Vagina (tissue), 2 donors: Measurements from ENCODE around the gene CYP1B1. TPM values are rescaled to one million over a fixed set of nuclear protein-coding genes. Genes with fewer than 3 reads are reported as not detected.

ENCODE experiments used
- DNase-seq, 2 donors: peaks; one replicate each; pipeline ENCODE4 v3.0.0-alpha.2; 2017; ENCODE audit errors: extremely low spot score in 2 of 2
- H3K27ac ChIP-seq: fragments of 200-600 bp; sonication (generic); one replicate; pipeline ENCODE4 v1.5.1; 2019
- H3K27me3 ChIP-seq: fragments of 200-600 bp; sonication (generic); one replicate; pipeline ENCODE4 v1.5.1; 2019
- H3K36me3 ChIP-seq, 2 donors: fragments of 200-600 bp; sonication (generic); one replicate each; pipeline ENCODE4 v1.5.1; 2017 to 2019
- H3K4me1 ChIP-seq: fragments of 200-600 bp; sonication (generic); one replicate; pipeline ENCODE4 v1.5.1; 2019
- H3K4me3 ChIP-seq, 2 donors: fragments of 200-600 bp; sonication (generic); 1 replicate in 1 of 2; 2 replicates in 1 of 2; pipeline ENCODE4 v1.5.1; 2016 to 2019
- H3K9me3 ChIP-seq: fragments of 200-600 bp; sonication (generic); one replicate; pipeline ENCODE4 v1.5.1; 2019
- POLR2A ChIP-seq, 2 donors: fragments of 450-650 bp; IDR thresholded peaks; one replicate each; pipeline ENCODE4 v1.6.1; 2017; ENCODE audit warnings: antibody characterized with exemption in 2 of 2, mild to moderate bottlenecking in 2 of 2, moderate library complexity in 2 of 2
- POLR2AphosphoS5 ChIP-seq, 2 donors: sonication (generic); formaldehyde crosslinking; IDR thresholded peaks; one replicate each; pipeline ENCODE4 v1.9.0; 2017; ENCODE audit warnings: antibody characterized with exemption in 2 of 2, mild to moderate bottlenecking in 2 of 2, low read depth in 1 of 2; ENCODE audit not compliant: insufficient read depth in 1 of 2
- intact Hi-C: fragments of 100-400 bp; cut with DNase I; formaldehyde crosslinking; loops from one replicate; pipeline ENCODE4 v1.15.1; 2023
- total RNA-seq: library from RNA; depleted of rRNA; stranded (reverse); fragments of >200 nt; gene quantifications from one replicate; pipeline ENCODE4 v1.2.3, GENCODE V29; 2016
- TF ChIP-seq, protein P1 (sequence below), 3 experiments: fragments of 450-650 bp in 2 of 3; fragments of 200-600 bp in 1 of 3; sonication (generic) in 1 of 3; IDR thresholded peaks; one replicate each; pipeline ENCODE4 v1.5.1; 2017 to 2019; ENCODE audit warnings: antibody characterized with exemption in 3 of 3, mild to moderate bottlenecking in 2 of 3, moderate library complexity in 2 of 3

CYP1B1 gene
- total RNA-seq, 1 donor from 2014 or later, result 88.9 TPM

DNA sequence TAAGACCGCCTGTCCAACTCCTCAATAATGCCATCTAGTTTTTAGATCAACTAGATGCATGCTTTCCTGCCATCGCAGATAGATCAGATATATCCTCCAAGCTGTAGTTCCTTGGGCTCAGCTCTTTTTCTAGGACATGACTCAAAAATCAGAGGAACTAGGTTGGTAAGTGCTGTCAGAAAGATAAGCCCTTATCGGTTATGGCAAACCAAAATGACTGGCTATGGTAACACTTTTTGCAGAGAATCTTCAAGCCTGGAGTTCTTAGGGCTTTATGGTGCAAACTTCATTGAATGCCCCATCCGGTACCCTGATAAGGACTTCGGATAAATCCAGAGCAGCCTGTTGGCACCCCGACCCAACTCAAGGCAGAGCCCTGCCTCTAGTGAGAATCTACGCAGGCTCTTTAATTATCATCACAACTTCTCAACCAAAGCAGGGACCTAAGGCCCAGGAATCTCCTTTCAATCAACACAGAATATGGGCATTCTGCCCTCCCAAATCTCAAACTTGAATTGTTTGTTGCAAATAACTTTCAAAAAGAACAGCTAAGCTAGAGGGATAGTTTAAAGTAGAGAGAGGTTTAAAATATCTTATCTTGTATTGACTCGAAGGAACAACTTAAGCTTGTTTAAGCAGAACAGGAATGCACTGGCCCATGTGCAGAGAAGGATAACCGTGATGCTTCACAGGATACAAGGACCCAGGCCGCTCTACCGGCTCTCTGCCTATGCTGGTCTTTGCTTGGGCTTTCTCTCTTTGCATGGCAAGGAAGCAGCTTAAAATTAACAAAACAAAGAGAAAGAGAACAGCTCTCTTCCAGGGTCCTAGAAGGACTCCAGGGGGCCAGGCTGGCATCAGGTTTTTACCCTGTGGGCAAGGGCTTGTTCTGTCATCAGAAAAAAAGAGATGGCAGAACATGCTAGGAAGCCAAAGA, 3.4 kb upstream of the CYP1B1 start:
- H3K4me3 ChIP-seq, result no peak overlapping the region
- peaks cover 34% of the 10 kb centered on the region for H3K4me1 ChIP-seq
- H3K9me3 ChIP-seq, result no peaks in the 10 kb centered on the region
- intact Hi-C loops, result loop anchor here (10.0 kb wide), 1 partner anchor 95 kb away; no protein-coding TSS in a partner anchor
- TF ChIP-seq, protein P1, sequence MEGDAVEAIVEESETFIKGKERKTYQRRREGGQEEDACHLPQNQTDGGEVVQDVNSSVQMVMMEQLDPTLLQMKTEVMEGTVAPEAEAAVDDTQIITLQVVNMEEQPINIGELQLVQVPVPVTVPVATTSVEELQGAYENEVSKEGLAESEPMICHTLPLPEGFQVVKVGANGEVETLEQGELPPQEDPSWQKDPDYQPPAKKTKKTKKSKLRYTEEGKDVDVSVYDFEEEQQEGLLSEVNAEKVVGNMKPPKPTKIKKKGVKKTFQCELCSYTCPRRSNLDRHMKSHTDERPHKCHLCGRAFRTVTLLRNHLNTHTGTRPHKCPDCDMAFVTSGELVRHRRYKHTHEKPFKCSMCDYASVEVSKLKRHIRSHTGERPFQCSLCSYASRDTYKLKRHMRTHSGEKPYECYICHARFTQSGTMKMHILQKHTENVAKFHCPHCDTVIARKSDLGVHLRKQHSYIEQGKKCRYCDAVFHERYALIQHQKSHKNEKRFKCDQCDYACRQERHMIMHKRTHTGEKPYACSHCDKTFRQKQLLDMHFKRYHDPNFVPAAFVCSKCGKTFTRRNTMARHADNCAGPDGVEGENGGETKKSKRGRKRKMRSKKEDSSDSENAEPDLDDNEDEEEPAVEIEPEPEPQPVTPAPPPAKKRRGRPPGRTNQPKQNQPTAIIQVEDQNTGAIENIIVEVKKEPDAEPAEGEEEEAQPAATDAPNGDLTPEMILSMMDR (IDR thresholded peaks at IDR 0.05), result no peak
- TF ChIP-seq POLR2AphosphoS5 (IDR thresholded peaks at IDR 0.05; ENCODE audit: insufficient read depth in 1 of 2, low read depth in 1 of 2) (no peak), POLR2A (IDR thresholded peaks at IDR 0.05) (no peak)
- H3K27me3 ChIP-seq, result no peaks in the 10 kb centered on the region
- no peak overlapping the region for H3K27ac ChIP-seq
- H3K36me3 ChIP-seq, result no peaks in the 10 kb centered on the region
- no peak for DNase-seq

DNA sequence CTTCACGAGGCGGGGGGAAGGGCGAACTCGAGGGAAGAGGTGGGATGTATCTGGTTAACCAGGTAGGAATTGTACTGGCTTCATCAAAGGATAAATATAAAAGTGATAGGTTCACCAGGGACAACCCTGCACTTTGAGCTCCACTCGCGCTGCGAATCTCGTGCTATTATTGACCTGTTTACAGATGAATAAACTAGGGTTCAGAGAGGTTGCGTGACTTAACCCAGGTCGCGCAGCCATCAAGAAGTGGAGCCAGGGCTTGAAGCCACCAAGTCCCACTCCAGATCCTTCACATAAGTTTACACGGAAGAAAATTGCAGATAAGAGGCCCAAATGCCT, 1.4 kb upstream of the CYP1B1 start:
- TF ChIP-seq, protein P1 (IDR thresholded peaks at IDR 0.05), result no peak
- TF ChIP-seq POLR2AphosphoS5 (IDR thresholded peaks at IDR 0.05; ENCODE audit: insufficient read depth in 1 of 2, low read depth in 1 of 2) (no peak), POLR2A (IDR thresholded peaks at IDR 0.05) (no peak)
- peaks cover 44% of the 10 kb centered on the region for H3K4me1 ChIP-seq
- intact Hi-C loops, result loop anchor here (2.0 to 10.0 kb wide), 2 partner anchors 93 to 197 kb away; no protein-coding TSS in a partner anchor
- H3K4me3 ChIP-seq, result peak overlapping the region; percentile 51 to 63
- DNase-seq, result no peak
- no peaks in the 10 kb centered on the region for H3K27me3 ChIP-seq
- H3K9me3 ChIP-seq, result no peaks in the 10 kb centered on the region
- peak overlapping the region; percentile 84 for H3K27ac ChIP-seq
- no peaks in the 10 kb centered on the region for H3K36me3 ChIP-seq

DNA sequence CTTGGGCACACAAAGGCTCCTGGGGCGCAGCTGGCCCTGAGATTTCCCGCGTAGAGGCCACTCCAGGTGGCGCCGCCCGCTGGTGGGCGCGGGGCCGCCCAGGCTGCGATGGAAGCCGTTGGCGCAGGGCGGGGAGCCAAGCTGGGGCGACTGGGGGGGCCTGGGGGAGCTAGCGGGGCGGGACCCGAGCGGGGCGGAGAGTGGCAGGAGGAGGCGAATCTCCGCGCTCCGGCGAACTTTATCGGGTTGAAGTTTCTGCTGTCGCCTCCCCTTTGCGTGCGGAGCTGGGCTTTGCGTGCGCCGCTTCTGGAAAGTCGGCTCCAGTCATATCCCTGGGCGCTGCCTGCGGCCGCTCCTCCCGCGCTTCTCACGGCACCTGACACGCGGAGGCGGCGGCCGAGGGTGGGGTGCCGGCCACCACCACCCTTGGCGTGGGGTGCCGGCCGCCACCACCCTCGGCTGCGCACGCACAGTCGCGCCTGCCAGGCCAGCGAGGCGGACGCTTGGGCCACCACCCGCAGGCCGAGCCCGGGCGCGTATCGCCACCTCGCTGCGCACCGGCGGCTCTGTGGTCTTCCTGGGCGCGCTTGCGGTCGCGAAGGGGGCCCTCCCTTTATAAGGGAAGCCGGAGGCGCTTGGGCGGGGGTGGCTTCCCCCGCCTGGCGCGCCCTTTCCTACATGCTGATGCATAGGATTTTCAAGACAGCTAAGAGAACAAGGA, 919 bp upstream of the CYP1B1 start:
- no peaks in the 10 kb centered on the region for H3K27me3 ChIP-seq
- H3K4me1 ChIP-seq, result peaks cover 44% of the 10 kb centered on the region
- H3K27ac ChIP-seq, result peak overlapping the region; percentile 84
- TF ChIP-seq, protein P1 (IDR thresholded peaks at IDR 0.05), result no peak
- TF ChIP-seq POLR2A (IDR thresholded peaks at IDR 0.05) (no peak), POLR2AphosphoS5 (IDR thresholded peaks at IDR 0.05; ENCODE audit: insufficient read depth in 1 of 2, low read depth in 1 of 2) (peak in 1 of 2 donors; percentile 15)
- no peak for DNase-seq
- no peaks in the 10 kb centered on the region for H3K9me3 ChIP-seq
- H3K36me3 ChIP-seq, result no peaks in the 10 kb centered on the region
- intact Hi-C loops, result loop anchor here (1.0 to 10.0 kb wide), 3 partner anchors 90 to 198 kb away; no protein-coding TSS in a partner anchor
- peak overlapping the region; percentile 51 to 63 for H3K4me3 ChIP-seq

DNA sequence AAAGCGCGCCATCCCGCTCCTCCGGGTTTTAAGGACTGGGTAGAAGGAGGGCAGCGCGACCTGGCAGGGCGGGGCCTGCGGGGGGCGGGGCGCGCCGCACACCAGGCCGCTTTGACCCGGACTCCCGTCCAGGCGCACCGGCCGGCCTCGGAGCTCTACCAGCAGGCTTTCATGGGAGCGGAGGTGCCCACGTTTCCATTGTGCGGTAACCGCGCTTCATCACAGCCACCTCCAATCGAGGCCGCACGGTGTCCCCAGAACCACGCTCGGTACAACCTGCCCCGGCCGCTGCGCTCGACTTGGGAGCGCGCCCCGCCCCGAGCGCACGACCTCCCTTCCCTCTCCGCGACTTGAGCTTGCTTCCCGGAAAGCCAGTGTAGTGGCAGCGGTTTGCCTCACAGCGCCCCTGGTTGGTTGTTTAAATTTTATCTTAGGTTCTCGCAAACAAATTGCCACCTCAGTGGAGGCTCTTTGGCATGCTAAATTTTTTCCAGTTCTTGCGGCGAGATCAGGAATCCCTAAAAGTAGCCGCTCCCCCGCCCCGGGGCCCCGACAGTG, 280 bp upstream of the CYP1B1 start:
- no peaks in the 10 kb centered on the region for H3K27me3 ChIP-seq
- H3K27ac ChIP-seq, result peak overlapping the region; percentile 84
- DNase-seq, result no peak
- intact Hi-C loops, result loop anchor here (1.0 to 10.0 kb wide), 3 partner anchors 91 to 199 kb away; no protein-coding TSS in a partner anchor
- H3K4me1 ChIP-seq, result peaks cover 44% of the 10 kb centered on the region
- peak overlapping the region; percentile 51 to 63 for H3K4me3 ChIP-seq
- TF ChIP-seq, protein P1 (IDR thresholded peaks at IDR 0.05), result peak in 2 of 3 experiments; percentile 21 to 39
- TF ChIP-seq POLR2A (IDR thresholded peaks at IDR 0.05) (no peak), POLR2AphosphoS5 (IDR thresholded peaks at IDR 0.05; ENCODE audit: insufficient read depth in 1 of 2, low read depth in 1 of 2) (peak in 1 of 2 donors; percentile 72)
- H3K9me3 ChIP-seq, result no peaks in the 10 kb centered on the region
- no peaks in the 10 kb centered on the region for H3K36me3 ChIP-seq
